Parathyroid adenoma (tissue), 2 donors: ENCODE data around the gene FAM184A.
"Not testable (repeated sequence)": the region's sequence is repeated elsewhere in the genome, so short reads cannot be mapped to it uniquely, and the experiment has no call there.

Source experiments
- H2AFZ ChIP-seq: fragments of 300-600 bp; sonication (generic); one replicate; pipeline ENCODE4 v1.7.0; 2017; ENCODE audit warnings: antibody characterized with exemption, mild to moderate bottlenecking
- H3K27ac ChIP-seq: fragments of 300-600 bp; sonication (generic); one replicate; pipeline ENCODE4 v1.7.0; 2017
- H3K27me3 ChIP-seq: fragments of 300-600 bp; sonication (generic); one replicate; pipeline ENCODE4 v1.7.0; 2017; ENCODE audit warnings: low read length; ENCODE audit not compliant: control insufficient read depth, insufficient read depth
- H3K36me3 ChIP-seq: fragments of 300-600 bp; sonication (generic); one replicate; pipeline ENCODE4 v1.7.0; 2017; ENCODE audit warnings: low read length; ENCODE audit not compliant: control insufficient read depth, insufficient read depth
- H3K4me1 ChIP-seq: fragments of 300-600 bp; sonication (generic); one replicate; pipeline ENCODE4 v1.7.0; 2017; ENCODE audit warnings: control low read depth
- H3K4me2 ChIP-seq: fragments of 300-600 bp; sonication (generic); one replicate; pipeline ENCODE4 v1.7.0; 2017; ENCODE audit warnings: low read length
- H3K4me3 ChIP-seq: fragments of 300-600 bp; sonication (generic); one replicate; pipeline ENCODE4 v1.7.0; 2017; ENCODE audit warnings: low read depth, low read length
- H3K79me2 ChIP-seq: fragments of 300-600 bp; sonication (generic); one replicate; pipeline ENCODE4 v1.7.0; 2017; ENCODE audit warnings: control low read depth
- H3K9ac ChIP-seq: fragments of 300-600 bp; sonication (generic); one replicate; pipeline ENCODE4 v1.7.0; 2017; ENCODE audit warnings: mild to moderate bottlenecking
- H3K9me3 ChIP-seq: fragments of 300-600 bp; sonication (generic); one replicate; pipeline ENCODE4 v1.7.0; 2017; ENCODE audit warnings: low read length; ENCODE audit not compliant: control insufficient read depth
- TF ChIP-seq, protein P1 (sequence below): fragments of 300-600 bp; sonication (generic); IDR thresholded peaks from one replicate; pipeline ENCODE4 v1.7.0; 2017; ENCODE audit warnings: antibody characterized with exemption, mild to moderate bottlenecking
- donor health status: primary hyperparathyroidism.

The FAM184A gene

DNA sequence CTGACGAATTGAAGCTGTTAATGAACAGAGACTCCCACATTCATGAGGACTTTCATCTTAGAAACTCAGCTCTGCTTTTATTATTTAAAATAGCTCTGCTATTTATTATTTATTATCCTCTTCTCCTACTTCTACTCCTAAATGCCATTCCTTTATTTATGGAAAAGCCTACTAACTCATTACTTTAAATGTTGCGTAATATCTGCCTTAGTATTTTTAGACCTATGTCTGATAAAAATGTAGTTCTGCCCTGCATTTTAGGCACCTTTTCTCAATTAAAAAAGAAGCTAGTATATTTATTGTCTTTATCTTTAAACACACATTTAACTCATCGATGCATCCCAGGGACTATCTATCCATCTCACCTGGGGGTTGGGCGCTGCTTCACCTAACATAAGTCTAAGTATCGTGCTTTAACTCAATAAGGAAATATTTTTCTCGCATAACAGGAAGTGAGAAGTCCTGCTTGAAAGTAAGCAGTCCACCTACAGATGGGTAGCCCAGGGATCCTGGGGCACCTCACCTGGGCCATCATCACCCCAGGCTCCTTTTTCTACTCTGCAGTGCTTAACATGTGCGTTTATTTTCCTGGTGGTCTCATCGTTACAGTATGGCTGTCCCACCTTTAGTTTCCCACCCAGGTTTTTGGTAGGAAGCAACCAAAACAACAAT lies 31.3 kb upstream of the FAM184A start:
- Histone ChIP-seq H3K9ac (no peak overlapping the region), H3K27ac (no peak overlapping the region), H3K36me3 (no peaks in the 10 kb centered on the region), H3K79me2 (no peaks in the 10 kb centered on the region), H2AFZ (peak overlapping the region; percentile 52), H3K27me3 (no peaks in the 10 kb centered on the region), H3K4me2 (no peak overlapping the region), H3K4me3 (no peak overlapping the region), H3K4me1 (peaks cover 5% of the 10 kb centered on the region), H3K9me3 (no peaks in the 10 kb centered on the region)
- TF ChIP-seq, protein P1, sequence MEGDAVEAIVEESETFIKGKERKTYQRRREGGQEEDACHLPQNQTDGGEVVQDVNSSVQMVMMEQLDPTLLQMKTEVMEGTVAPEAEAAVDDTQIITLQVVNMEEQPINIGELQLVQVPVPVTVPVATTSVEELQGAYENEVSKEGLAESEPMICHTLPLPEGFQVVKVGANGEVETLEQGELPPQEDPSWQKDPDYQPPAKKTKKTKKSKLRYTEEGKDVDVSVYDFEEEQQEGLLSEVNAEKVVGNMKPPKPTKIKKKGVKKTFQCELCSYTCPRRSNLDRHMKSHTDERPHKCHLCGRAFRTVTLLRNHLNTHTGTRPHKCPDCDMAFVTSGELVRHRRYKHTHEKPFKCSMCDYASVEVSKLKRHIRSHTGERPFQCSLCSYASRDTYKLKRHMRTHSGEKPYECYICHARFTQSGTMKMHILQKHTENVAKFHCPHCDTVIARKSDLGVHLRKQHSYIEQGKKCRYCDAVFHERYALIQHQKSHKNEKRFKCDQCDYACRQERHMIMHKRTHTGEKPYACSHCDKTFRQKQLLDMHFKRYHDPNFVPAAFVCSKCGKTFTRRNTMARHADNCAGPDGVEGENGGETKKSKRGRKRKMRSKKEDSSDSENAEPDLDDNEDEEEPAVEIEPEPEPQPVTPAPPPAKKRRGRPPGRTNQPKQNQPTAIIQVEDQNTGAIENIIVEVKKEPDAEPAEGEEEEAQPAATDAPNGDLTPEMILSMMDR, result no peak

DNA sequence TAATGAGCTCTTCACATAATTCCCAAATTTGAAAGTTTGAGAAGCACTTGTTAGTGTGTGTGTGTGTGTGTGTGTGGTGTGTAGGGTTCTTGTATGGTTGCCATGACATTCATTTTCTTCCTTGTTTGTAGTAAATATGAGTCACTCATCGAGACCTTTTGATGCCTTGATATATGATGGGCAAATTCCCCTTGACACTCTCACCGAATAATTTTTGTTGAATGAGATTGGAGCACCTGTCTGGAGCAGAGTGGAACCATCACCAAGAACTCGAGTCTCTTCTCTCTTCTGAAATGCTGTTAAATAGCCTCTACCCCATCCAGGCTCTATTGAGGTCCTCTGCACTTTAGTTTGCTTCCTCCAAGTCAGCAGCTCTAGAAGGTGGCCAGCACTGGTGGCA lies 29.6 kb upstream of the FAM184A start:
- Histone ChIP-seq H3K79me2 (no peaks in the 10 kb centered on the region), H3K9ac (no peak overlapping the region), H3K27me3 (no peaks in the 10 kb centered on the region), H3K9me3 (no peaks in the 10 kb centered on the region), H3K27ac (no peak overlapping the region), H3K4me1 (peaks cover 5% of the 10 kb centered on the region), H2AFZ (no peak overlapping the region), H3K36me3 (no peaks in the 10 kb centered on the region), H3K4me3 (no peak overlapping the region), H3K4me2 (no peak overlapping the region)
- TF ChIP-seq, protein P1, result no peak

DNA sequence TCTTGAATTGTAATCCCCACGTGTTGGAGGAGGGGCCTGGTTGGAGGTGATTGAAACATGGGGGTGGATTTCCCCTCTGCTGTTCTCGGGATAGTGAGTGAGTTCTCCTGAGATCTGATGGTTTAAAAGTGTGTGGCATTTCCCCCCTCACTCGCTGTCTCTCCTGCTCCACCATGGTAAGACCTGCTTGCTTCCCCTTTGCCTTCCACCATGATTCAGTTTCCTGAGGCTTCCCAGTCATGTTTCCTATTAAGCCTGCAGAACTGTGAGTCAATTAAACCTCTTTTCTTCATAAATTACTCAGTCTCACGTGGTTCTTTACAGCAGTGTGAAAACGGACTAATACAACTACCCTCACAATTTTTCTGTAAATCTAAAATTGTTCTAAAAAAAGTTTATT lies 26.8 kb upstream of the FAM184A start:
- no peak overlapping the region for H3K4me3 ChIP-seq
- no peak overlapping the region for H3K27ac ChIP-seq
- no peaks in the 10 kb centered on the region for H3K36me3 ChIP-seq
- no peaks in the 10 kb centered on the region for H3K27me3 ChIP-seq
- H3K4me2 ChIP-seq, result no peak overlapping the region
- no peaks in the 10 kb centered on the region for H3K79me2 ChIP-seq
- peaks cover 2% of the 10 kb centered on the region for H3K4me1 ChIP-seq
- no peak overlapping the region for H2AFZ ChIP-seq
- no peaks in the 10 kb centered on the region for H3K9me3 ChIP-seq
- H3K9ac ChIP-seq, result no peak overlapping the region
- TF ChIP-seq, protein P1, result no peak

DNA sequence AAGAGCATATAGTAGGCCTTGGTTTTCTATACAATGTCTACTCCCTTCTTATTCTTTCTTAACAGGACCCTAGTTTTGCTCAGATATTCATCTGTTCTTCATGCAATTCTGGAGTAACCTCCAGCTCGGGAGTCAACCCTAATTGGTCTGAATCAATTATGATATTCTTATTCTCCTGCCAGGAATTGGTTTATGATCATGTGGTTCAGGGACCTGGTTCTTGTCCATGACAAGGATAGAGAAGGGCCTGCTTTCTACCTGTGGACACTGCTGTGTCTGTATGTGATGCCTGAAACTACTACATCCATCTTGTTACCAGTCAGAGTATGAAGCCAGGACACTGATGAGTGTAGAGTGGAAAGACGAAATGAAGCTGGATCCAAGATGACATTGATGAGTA lies 24.4 kb upstream of the FAM184A start:
- TF ChIP-seq, protein P1, result no peak
- Histone ChIP-seq H3K27me3 (no peaks in the 10 kb centered on the region), H3K9me3 (no peaks in the 10 kb centered on the region), H3K9ac (no peak overlapping the region), H3K27ac (no peak overlapping the region), H3K79me2 (no peaks in the 10 kb centered on the region), H3K36me3 (no peaks in the 10 kb centered on the region), H2AFZ (no peak overlapping the region), H3K4me3 (no peak overlapping the region), H3K4me1 (no peaks in the 10 kb centered on the region), H3K4me2 (no peak overlapping the region)

DNA sequence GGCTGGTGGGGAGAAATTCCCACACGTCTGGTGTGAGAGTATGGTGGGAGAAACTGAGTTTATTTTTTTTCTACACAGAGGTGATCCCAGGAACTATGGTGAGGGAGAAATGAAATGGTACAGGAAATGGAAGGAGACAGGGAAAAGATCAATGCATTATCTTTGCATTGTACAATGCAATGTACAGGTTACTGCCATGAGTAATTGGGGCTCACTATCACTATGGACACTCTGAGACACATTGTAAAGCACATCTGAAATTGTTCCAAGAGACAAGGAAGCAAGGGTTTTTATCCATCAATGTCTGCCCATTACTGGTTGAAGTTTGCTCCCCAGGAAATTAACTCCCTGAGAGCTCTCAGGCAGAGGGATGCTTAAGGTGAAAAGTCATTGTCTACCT lies 21.7 kb upstream of the FAM184A start:
- H3K4me3 ChIP-seq, result no peak overlapping the region
- H3K36me3 ChIP-seq, result no peaks in the 10 kb centered on the region
- TF ChIP-seq, protein P1, result no peak
- no peak overlapping the region for H2AFZ ChIP-seq
- peaks cover 3% of the 10 kb centered on the region for H3K4me1 ChIP-seq
- no peak overlapping the region for H3K9ac ChIP-seq
- no peaks in the 10 kb centered on the region for H3K27me3 ChIP-seq
- H3K27ac ChIP-seq, result no peak overlapping the region
- H3K79me2 ChIP-seq, result no peaks in the 10 kb centered on the region
- H3K9me3 ChIP-seq, result no peaks in the 10 kb centered on the region
- H3K4me2 ChIP-seq, result no peak overlapping the region

DNA sequence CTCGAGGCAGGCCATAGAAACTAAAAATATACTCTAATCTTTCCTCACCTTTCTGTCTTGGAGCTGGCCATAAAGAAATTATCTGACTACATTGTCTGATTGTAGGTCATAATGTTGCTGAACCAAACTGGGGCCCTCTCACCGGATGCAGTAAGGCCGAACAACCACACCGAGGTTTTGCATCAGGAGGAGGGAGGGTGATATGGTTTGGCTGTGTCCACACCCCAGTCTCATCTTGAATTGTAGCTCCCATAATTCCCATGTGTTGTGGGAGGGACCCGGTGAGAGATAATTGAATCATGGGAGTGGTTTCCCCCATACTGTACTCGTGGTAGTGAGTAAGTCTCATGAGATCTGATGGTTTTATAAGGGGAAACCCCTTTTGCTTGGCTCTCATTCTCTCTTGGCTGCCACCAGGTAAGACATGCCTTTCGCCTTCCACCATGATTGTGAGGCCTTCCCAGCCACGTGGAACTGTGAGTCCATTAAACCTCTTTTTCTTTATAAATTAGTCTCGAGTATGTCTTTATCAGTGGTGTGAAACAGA lies 19.4 kb upstream of the FAM184A start:
- not testable (repeated sequence) for H2AFZ ChIP-seq, H3K4me2 ChIP-seq, H3K9me3 ChIP-seq, H3K4me3 ChIP-seq, H3K9ac ChIP-seq, H3K79me2 ChIP-seq, H3K4me1 ChIP-seq, H3K36me3 ChIP-seq, H3K27me3 ChIP-seq, H3K27ac ChIP-seq
